IPS-20b (cell line): ENCODE data around the gene CCT3.

Experiments
- H3K27ac ChIP-seq: one replicate; pipeline ENCODE4 v1.5.1; 2013; ENCODE audit warnings: low read length
- H3K27me3 ChIP-seq: 2 replicates; pipeline ENCODE4 v1.6.1; 2013; ENCODE audit warnings: mild to moderate bottlenecking, low read length, inconsistent platforms; ENCODE audit not compliant: insufficient read depth
- H3K36me3 ChIP-seq: 2 replicates; pipeline ENCODE4 v1.6.1; 2013; ENCODE audit warnings: low read depth, mild to moderate bottlenecking, inconsistent platforms, low read length, moderate library complexity; ENCODE audit not compliant: insufficient read depth
- H3K4me1 ChIP-seq: 2 replicates; pipeline ENCODE4 v1.6.1; 2013; ENCODE audit warnings: mild to moderate bottlenecking, control low read depth, inconsistent platforms, low read length, moderate library complexity; ENCODE audit not compliant: insufficient read depth
- H3K4me3 ChIP-seq: 2 replicates; pipeline ENCODE4 v1.5.1; 2013; ENCODE audit warnings: mild to moderate bottlenecking, low read length, inconsistent platforms
- H3K9ac ChIP-seq: 2 replicates; pipeline ENCODE4 v1.6.1; 2013; ENCODE audit warnings: low read depth, mild to moderate bottlenecking, inconsistent platforms, low read length, moderate library complexity
- H3K9me3 ChIP-seq: 2 replicates; pipeline ENCODE4 v1.6.1; 2013; ENCODE audit warnings: mild to moderate bottlenecking, low read depth, low read length, inconsistent platforms; ENCODE audit not compliant: insufficient read depth

The CCT3 gene

DNA sequence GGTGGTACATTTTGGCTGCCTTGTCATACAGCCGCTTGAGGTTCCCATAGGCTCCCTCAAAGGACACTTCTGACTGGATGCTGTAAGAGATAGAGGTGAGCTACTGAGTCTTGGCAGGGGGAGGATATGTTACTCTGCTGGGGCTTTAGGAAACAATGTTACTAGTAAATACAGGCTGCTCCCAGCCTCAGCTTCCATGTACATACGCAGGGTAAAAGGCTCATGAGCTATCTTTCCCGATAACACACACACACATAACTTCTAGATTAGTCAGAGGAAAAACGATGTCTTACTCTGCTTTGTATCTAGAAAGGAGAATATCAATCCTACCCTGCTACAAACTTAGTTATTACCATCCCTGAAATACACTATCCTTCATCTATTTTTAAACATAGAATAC is 69.8 kb downstream of the CCT3 start:
- H3K27me3 ChIP-seq = no peaks in the 10 kb centered on the region
- no peak overlapping the region for H3K4me3 ChIP-seq
- no peaks in the 10 kb centered on the region for H3K9me3 ChIP-seq
- H3K9ac ChIP-seq = no peak overlapping the region
- H3K27ac ChIP-seq = no peak overlapping the region
- H3K4me1 ChIP-seq = no peaks in the 10 kb centered on the region
- H3K36me3 ChIP-seq = peaks cover 96% of the 10 kb centered on the region

- Histone ChIP-seq H3K36me3 (peaks cover 95% of the 10 kb centered on the region), H3K27ac (no peak overlapping the region)
These were observed 72.0 kb downstream of the CCT3 start for GRCh38 chr1:156266051-156266450.

GRCh38 chr1:156263288-156263655 is 74.8 kb downstream of the CCT3 start:
- H3K9me3 ChIP-seq = no peaks in the 10 kb centered on the region
- H3K27ac ChIP-seq = no peak overlapping the region
- H3K27me3 ChIP-seq = no peaks in the 10 kb centered on the region
- H3K4me1 ChIP-seq = no peaks in the 10 kb centered on the region
- H3K36me3 ChIP-seq = peaks cover 97% of the 10 kb centered on the region
- H3K9ac ChIP-seq = no peak overlapping the region
- H3K4me3 ChIP-seq = no peak overlapping the region

More at GRCh38 chr1:156266051-156266450, 72.0 kb downstream of the CCT3 start:
- Histone ChIP-seq H3K4me1 (no peaks in the 10 kb centered on the region), H3K27me3 (no peaks in the 10 kb centered on the region), H3K4me3 (no peak overlapping the region), H3K9me3 (no peaks in the 10 kb centered on the region), H3K9ac (no peak overlapping the region)

DNA sequence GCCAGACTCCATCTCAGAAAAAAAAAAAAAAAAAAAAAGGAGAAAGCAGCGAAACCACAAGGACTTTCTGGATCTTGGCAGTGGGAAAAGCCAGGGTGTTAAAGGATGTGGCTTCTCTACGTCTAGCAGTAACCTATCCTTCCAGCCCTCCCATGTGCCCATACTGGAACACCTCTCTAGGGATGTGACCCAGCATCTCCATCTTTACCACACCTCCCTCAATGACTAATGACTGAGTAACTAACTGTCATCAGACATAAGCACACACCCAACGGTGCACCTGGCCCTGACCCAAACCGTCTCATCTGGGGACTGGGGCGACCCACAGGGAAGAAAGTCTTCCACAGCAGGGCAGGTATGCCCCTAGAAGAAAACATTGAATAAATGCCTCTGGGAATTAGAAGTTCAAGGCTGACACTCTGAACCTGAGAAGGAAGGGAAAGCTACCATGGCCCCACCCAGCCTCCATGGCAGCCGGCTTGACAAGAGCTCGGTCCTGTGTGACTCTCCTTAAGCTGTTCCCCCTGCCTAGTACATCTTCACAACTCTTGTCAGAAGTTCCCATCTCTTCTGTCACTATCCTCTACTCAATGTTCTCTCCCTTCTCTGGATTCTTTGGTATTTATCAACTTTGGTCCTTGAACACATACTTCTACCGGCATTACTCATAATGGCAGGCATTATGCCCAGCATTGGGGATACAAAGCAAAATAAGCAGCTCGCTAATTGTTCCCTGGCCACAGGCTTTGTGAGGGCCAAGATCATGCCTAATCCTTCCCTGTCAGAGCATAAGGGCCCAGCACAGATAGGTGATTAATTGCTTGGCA is 75.4 kb downstream of the CCT3 start:
- Histone ChIP-seq H3K27me3 (no peaks in the 10 kb centered on the region), H3K4me3 (no peak overlapping the region), H3K27ac (no peak overlapping the region), H3K9me3 (no peaks in the 10 kb centered on the region), H3K36me3 (peaks cover 97% of the 10 kb centered on the region), H3K4me1 (no peaks in the 10 kb centered on the region), H3K9ac (no peak overlapping the region)

GRCh38 chr1:156260896-156261295 is 77.2 kb downstream of the CCT3 start:
- peaks cover 97% of the 10 kb centered on the region for H3K36me3 ChIP-seq
- no peak overlapping the region for H3K27ac ChIP-seq
- H3K4me3 ChIP-seq = no peak overlapping the region
- no peaks in the 10 kb centered on the region for H3K4me1 ChIP-seq
- H3K27me3 ChIP-seq = no peaks in the 10 kb centered on the region
- H3K9me3 ChIP-seq = no peaks in the 10 kb centered on the region
- H3K9ac ChIP-seq = no peak overlapping the region

GRCh38 chr1:156259805-156260204 is 78.3 kb downstream of the CCT3 start:
- Histone ChIP-seq H3K9ac (no peak overlapping the region), H3K4me3 (no peak overlapping the region), H3K27me3 (no peaks in the 10 kb centered on the region), H3K4me1 (no peaks in the 10 kb centered on the region), H3K27ac (no peak overlapping the region), H3K36me3 (peaks cover 91% of the 10 kb centered on the region), H3K9me3 (no peaks in the 10 kb centered on the region)
